CD4-positive, alpha-beta T cell treated with Interleukin-15 for 4 hours (primary cell): ENCODE results near the gene TSEN15.
"Not testable (repeated sequence)": the region's sequence is repeated elsewhere in the genome, so short reads cannot be mapped to it uniquely, and the experiment has no call there.

ENCODE experiments used
- DNase-seq: peaks from one replicate; pipeline ENCODE4 v3.0.0-alpha.2; 2020; ENCODE audit warnings: low spot score

Gene TSEN15

DNA sequence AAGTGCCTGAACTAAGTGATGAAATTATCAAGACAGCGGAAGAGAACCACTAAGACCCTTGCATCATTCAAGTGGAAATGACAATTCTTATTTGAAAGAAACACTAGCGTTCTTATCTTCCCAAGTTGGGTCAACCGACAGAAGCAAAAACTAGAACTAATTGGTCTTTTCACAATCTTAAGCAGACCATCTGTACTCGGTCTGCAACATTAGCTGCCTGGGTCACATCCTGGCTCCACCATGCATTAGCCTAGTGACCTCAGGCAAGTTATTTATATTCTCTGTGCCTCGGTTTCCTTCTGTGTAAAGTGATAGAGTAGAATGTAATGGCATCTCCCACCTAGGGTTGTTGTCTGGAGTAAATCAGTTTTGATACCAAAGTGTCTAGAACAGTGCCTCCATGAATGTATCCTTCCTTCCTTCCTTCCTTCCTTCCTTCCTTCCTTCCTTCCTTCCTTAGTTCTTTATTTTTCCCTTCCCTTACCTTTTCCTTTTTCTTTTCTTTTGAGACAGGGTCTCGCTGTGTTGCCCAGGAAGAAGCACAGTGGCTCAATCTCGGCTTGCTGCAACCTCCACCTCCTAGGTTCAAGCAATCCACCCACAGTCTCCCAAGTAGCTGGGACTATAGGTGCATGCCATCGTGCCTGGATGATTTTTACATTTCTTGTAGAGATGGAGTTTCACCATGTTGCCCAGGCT is 20.0 kb upstream of the TSEN15 start:
- no peak for DNase-seq

DNA sequence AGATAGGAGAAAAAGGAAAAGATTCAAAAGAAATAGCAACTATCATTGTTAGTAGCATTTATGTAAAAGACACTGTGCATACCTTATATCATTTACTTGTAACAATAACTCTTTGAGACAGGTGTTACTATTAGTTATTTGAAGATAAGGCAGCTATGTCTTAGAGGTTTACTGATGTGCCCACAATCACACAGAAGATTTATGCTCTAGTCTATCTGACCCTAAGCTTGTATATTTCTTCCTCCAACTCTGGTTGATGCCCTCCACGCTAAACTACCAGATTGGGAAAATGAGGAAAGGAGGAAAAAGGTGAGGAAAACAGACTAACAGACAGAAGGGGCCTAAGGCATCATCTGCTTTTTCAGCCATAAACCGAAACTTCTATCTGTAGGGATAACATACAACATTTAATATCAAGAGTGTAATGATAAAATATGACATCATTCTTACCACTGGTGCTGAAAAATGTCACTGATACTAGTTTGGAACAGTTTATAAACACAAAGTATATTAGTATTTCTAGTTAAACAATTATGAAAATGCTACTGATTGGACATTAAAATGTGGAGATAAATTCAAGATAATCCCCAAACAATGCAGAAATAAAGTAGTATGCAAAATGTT is 19.1 kb upstream of the TSEN15 start:
- DNase-seq: no peak

DNA sequence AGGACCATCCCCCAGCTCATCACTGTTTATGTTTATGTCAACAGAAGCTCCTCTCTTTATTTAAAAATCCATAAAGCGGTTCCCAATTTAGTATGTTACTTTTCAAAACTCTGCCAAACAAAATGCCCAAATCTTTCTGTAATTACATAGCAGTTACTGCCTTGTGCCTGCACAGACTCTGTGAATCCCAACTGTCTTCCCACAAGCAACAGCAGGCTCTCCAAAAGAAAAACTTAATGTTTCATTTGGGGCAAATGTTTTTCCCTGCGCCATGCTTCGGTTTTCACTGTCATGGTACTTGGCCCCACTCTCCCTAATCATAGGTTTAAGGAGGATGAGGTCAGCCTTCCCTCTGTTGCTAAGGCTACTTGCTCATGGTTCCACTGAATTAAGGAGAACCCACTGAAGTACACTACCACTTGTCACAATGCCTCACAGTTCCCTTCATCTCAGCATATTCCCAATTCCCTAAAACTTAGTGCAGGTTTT is 18.6 kb upstream of the TSEN15 start:
- no peak for DNase-seq

DNA sequence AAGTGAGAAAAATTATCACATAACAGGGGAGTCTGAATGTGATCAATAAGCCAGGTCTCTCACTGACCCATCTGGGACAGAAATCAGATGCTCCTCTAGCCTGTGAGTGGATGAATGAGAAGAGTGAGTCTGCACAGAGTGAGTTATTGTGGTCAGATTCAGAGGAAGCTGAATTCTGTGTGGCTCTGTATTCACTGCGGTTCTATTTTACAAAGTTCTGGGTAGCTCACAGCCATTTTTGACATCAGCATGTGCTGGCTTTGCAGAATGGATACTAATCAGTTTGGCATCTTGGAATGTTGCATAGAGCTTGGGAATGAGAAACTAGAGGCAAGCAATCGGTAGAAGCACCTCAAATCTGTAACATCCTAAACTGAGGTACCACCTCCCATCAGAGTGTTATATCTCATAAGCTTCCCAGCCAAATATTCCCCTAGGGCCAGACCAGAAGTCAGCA is 17.8 kb upstream of the TSEN15 start:
- no peak for DNase-seq

DNA sequence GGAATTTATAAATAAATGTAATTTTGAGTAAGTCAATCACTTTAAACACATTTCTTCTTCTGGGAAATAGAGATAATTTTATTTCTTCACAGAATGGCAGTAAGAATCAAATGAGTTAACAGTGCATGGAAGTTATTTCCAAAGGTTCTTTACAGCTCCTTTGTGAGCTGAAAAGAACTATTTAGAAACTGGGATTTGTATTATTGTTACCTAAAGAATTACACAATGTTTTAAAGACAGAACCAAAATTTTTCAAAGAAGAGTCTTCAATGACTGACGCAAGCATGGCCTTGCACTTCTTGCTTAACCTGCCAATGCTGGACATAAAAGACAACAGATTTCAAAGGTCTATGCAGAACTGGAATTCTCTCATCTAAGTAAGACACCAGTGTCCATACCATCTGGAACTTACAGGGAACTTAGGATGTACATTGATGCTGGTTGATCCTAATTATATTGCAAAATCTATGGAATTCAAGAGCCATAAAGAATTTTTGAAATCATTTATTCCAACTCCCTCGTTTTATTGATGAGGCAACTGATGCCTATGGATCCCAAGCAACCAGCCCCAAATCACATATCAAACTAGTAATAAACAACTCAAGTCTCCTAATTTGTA is 16.7 kb upstream of the TSEN15 start:
- no peak for DNase-seq

DNA sequence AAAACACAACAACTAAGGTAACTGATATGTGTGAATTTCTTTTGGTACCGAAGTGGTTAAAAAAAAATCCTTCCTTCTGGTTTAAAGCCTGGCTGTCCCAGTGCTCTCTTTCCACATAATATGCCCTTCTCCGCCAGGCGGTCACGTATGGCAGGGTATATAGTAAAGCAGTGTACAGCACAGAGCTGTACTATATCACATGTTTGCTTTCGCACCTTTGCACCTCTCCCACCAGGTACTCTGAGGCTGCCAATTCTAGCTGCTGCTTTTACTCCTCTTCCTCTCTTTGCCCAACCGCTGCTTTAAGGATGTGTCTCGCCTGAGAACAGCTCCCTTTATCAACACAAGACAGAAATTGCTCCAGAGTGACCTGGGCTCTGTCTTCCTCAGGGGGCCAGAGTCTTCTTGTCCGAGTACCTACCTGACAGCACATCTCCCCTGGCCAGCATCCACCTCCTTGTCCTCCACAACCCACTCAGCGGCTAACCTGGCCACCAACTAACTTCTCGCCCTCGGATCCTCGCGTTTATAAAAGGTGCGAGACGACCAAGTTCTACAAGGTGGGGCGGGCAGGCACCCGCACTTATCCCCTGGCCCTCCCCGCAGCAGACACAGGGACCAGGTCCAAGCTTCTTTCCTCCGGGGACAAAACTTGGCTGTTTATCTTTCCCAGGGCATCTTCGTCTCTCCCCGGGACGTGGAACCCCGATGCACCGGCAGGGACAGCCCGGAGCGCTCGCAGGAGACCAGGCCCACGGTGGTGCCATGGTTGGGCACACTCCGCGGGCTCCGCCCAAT is 15.6 kb upstream of the TSEN15 start:
- DNase-seq: no peak

DNA sequence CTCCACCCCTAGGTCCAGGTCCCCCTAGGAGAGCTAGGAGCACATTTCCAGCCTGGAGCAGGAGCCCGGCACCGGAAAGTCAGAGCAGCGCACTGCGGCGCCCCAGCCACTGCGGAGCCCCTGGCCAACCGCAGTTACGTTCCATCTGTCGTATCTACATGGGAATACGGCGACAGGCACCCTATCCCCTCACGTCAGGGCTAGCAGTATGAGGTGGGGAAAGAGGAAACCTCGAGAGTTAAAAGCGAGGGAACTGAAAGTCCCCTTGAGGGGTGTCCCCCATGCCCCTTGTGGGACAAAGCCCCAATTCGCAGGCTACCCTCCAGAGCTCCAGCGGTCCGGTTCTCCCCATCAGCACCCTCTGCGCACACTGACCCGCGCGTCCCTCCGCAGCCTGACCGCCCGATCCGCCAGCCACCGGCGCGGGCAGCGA is 15.0 kb upstream of the TSEN15 start:
- DNase-seq: no peak

DNA sequence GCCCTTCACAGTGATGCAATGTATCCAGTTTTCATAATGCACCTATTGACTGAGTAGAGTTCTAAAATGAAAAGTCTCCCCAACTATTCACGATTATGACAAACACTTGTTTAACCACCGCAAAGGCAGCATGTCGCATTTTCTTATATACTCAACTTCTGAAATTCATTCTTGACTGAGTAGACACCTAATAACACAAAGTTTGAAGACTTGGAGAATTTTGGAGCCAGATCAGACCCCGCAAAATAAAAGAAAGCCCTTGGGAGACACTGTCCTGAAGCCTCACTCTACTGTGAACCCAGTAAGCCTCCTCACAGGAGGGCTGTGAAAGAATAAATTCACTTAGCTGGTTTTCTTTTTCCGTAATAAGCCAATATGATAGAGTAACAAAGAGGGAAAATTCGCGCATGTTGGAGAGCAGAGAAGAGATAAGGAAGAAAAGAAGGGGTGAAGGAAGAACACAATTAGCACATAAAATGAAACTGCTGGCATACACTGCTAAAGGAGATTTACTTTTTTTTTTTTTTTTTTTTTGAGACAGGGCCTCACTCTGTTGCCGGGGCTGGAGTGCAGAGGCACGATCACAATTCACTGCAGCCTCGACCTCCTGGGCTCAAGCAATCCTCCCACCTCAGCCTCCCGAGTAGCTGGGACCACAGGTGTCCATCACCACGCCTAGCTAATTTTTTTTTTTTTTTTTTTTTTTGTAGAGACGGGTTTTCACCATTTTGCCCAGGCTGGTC is 13.5 kb upstream of the TSEN15 start:
- no peak for DNase-seq

DNA sequence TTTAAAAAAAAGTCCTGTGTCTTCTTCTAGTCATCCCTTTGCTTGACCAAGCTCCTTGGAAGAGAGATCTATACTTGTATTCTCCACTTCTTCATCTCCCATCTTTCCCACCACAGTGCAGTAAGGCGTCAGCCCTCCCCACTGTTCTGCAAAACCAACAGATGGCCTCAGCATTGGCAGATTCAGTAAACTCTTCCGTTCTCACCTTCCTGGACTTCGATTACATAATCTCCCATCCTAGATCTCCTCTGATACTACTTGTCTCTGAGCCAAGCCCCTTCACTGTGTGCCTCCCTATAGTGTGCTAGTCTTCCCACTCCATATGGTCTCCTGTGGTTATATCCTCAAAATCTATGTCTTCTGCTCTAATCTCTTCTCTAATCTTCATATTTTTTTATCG is 12.4 kb upstream of the TSEN15 start:
- DNase-seq: no peak

DNA sequence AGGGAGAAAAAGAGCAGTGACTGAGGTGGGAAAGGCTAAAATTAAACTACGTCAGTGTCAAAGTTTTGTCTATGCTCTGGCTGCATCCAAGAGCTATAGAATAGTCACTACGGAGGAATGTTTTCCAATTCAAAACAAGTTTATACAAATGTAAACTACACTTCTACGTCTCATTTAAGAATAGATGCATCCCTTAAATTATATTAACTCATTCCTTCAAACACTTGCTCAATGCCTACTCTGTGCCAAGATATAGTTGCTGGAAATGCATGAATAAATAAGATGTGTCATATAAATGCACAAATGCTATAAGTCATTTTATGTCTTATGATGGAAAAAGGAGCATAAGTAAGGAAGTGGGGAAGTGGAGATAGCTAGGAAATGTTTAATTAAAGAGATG is 9.8 kb upstream of the TSEN15 start:
- DNase-seq: no peak

DNA sequence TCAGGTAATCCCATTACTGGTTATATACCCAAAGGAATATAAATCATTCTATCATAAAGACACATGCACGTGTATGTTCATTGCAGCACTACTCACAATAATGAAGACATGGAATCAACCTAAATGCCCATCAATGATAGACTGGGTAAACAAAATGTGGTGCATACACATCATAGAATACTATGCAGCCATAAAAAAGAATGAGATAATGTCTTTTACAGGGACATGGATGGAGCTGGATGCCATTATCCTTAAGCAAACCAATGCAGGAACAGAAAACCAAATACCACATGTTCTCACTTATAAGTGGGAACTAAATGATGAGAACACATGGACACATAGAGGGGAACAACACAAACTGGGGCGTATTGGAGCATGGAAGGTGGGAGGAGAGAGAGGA is 8.2 kb upstream of the TSEN15 start:
- not testable (repeated sequence) for DNase-seq

DNA sequence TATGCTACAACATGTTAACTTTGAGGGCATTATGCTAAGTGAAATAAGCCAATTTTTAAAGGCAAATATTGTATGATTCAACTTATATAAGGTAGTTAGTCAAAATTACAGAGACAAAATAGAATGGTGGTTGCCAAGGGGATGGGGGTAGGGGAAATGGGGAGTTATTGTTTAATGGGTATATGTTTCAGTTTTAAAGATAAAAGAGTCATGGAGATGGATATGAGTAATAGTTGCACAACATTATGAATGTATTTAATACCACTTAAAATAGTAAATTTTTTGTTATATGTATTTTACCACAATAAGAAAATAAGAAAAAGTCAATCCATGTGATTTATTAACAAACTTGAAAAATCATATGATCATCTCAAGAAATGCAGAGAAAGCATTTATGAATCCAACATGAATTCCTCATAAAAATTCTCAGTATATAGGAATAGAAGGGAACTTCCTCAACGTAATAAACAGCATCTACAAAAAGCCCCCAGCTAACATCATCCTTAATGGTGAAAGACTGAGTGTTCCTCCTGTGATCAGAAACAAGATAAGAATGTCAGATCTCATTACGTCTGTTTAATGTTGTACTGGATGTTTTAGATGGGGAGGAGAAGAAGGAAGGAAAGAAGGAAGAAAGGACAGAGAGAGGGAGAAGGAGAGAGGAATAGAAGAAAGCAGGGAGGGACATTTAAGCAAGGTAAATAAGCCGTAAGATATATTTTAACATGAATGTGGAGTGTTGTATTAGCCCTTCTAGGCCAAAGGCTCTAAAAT is 6.7 kb upstream of the TSEN15 start:
- DNase-seq: no peak

DNA sequence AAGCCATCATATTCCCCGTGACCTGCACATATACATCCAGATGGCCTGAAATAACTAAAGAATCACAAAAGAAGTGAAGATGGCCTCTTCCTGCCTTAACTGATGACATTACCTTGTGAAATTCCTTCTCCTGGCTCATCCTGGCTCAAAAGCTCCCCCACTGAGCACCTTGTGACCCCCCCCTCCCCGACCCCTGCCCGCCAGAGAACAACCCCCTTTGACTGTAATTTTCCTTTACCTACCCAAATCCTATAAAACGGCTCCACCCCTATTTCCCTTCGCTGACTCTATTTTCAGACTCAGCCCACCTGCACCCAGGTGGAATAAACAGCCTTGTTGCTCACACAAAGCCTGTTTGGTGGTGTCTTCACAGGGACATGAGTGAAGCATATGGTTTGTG is 4.0 kb upstream of the TSEN15 start:
- DNase-seq: not testable (repeated sequence)

DNA sequence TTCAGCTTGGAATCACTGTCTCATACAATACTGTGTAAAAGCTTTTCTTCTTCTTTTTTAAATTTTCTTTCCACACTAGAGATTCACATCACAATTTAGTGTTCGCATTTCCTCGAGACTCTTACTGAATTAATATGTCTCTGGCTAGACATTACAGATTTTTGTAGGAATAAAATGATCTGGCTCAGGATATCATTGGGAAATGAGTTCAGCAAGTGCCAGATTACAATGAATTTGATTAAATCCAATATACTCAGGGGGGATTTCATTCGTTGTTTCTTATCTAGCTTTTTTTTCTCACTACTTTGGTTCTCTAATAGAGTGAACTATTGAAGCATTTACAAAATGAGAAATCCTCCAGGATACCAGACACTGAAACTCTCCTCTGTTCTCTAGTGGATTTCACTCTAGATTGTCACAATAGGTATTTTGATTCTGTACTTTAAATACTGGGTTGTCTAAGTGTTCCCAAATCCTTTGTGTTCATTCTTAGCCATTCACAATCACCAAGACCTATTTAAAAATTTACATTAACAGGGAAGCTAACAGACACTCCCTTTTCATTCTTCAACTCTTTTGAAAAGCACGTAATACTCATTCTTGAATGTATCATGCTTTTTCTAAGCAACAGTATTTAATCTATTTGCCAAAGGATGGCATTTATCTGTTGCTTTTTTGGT is 2.8 kb upstream of the TSEN15 start:
- no peak for DNase-seq

DNA sequence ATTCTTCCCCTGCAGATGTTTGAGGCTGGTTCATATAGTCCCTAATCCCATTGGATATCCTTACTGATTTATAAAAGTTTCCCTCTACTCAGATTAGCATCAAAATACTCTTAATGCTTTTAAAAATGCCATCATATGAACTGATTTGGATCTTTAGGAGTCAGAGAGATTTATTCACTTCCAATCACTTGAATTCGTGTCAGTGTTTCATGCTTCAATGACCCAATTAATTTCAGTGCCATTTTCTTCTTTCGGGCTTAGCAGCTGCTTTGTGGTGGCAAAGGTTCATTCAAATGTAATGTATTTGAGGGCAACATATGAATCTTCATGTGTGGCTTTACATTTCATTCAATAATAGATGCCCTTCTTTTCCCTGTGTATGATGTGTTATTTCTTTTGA is 2.2 kb upstream of the TSEN15 start:
- no peak for DNase-seq

DNA sequence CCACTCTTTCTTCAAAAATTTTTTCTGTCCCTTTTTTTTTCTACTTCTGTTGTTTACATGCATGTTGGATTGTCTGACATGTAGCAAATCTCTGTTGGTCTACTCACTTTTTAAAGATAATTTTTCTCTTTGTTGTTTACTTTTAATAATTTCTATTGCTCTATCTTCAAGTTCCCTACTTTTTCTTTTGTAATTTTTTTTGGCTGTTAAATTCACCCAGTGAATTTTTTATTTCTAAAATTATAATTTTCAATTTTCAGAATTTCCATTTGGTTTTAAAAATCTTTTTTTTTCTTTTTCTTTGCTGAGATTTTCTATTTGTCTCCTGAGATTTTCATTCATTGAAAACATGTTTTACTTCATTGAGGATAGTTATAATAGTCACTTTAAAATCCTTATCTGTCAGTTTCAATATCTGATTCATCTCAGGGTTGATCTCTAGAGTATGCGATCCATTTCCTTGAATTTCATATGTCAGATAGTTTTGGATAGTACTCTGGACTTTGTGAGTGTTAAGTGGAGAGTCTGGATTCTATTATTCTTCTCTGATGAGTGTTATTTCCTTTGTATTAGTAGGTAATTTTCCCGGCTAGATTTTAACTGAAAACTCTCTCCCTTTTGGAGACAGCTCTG is 1.6 kb upstream of the TSEN15 start:
- DNase-seq: no peak

DNA sequence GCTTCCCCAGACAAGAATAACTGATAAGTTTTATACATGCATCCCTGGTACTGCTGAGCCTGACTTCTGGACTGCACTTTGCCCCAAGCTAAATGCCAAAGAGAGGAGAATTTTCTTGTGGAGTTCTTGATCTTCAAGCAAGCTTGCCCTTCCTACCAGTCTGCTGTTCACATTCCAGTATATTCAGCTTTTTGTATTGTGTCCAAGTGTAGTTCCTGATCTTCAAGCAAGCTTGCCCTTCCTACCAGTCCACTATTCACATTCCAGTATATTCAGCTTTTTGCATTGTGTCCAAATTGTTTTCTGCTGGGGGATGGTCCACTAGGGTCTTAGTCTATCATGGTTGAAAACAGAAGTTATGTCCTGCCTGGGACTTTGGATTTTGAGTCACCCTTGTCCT is 894 bp upstream of the TSEN15 start:
- DNase-seq: no peak

DNA sequence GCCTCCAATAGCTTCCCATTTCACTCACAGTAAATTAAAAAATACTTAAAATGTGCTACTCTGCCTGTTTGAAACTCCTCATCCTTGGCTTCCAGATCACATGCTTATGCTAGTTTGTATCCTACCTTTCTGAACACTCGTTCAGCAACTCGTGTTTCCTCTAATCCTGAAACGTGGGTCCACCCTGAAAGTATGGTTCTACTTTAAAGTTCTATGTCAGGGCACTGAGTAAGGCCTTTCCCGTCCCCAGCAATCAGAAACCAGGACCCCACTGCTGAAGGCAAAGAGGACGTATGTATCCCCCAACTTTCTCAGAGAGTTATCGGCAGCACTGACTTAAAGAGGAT is 419 bp upstream of the TSEN15 start:
- no peak for DNase-seq

DNA sequence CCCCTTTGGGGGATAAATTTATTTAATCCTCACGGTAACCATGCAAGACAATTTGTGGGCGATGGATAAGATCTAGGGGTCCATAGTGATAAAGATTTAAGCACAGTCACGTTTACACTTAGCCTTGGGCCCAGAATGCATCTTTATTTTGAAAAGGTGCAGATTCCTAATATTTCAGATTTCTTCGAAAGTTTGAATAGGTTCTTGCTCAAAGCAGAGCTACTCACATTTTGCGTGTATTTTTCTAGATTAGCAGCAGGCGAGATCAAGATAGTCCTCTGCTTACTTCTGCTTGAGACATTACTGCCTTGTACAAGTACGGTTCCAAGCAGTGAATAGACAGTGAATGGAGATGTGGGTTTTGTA is 647 bp downstream of the TSEN15 start:
- no peak for DNase-seq

DNA sequence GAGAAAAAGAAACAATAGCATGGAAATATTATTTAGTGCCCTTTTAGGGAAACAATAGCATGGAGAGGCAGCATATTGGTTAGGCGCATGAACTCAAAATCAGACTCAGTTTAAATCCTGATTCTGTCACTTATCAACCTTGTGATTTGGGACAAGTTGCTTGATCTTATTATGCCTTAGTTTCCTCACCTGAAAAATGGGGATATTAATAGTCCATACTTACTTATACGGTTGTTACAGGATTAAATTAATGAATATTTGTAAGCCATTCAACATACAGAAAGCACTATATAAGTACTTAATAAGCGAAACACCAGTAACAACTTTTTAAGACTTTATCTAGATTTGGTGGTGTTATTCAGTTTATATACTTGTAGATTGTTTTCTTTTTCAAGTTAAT is 1.2 kb downstream of the TSEN15 start:
- no peak for DNase-seq
